Hepatocyte (in vitro differentiated cells): ENCODE measurements around the gene EPHA4.

Experiments used
- EZH2 ChIP-seq: fragments of 200-600 bp; sonication (generic); IDR thresholded peaks from 2 replicates; pipeline ENCODE4 v1.6.1; 2016; ENCODE audit warnings: antibody characterized with exemption, mild to moderate bottlenecking, borderline replicate concordance
- EZH2phosphoT487 ChIP-seq: fragments of 200-600 bp; sonication (generic); IDR thresholded peaks from one replicate; pipeline ENCODE4 v1.6.1; 2018; ENCODE audit warnings: antibody characterized with exemption, mild to moderate bottlenecking, low read depth, moderate library complexity; ENCODE audit not compliant: unreplicated experiment, severe bottlenecking
- TF ChIP-seq, protein P1 (sequence below): fragments of 200-600 bp; sonication (generic); IDR thresholded peaks from 2 replicates; pipeline ENCODE4 v1.5.1; 2016; ENCODE audit warnings: antibody characterized with exemption, mild to moderate bottlenecking; ENCODE audit not compliant: poor library complexity

DNA sequence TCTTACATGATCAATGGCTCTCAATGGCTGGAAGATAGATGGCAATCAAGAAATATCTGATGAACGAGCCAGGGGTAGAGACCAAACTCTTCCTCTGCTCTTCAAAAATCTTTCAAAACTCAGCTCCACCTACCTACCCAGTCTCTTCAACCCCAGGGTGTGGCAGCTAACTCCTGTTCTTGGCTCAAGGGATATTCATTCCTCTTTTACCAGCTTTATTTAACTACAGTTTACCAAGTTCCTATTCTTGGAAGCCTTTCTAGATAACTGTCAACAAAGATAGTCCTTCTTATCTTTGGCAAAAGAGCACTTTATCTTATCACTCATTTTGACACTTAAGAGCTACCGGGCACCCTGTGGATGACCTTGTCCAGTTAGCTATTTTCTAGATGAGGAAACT is 36.3 kb downstream of the EPHA4 start:
- TF ChIP-seq, protein P1, sequence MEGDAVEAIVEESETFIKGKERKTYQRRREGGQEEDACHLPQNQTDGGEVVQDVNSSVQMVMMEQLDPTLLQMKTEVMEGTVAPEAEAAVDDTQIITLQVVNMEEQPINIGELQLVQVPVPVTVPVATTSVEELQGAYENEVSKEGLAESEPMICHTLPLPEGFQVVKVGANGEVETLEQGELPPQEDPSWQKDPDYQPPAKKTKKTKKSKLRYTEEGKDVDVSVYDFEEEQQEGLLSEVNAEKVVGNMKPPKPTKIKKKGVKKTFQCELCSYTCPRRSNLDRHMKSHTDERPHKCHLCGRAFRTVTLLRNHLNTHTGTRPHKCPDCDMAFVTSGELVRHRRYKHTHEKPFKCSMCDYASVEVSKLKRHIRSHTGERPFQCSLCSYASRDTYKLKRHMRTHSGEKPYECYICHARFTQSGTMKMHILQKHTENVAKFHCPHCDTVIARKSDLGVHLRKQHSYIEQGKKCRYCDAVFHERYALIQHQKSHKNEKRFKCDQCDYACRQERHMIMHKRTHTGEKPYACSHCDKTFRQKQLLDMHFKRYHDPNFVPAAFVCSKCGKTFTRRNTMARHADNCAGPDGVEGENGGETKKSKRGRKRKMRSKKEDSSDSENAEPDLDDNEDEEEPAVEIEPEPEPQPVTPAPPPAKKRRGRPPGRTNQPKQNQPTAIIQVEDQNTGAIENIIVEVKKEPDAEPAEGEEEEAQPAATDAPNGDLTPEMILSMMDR = no peak
- TF ChIP-seq EZH2 (no peak), EZH2phosphoT487 (peak; percentile 43)
